Liver (tissue), 9 donors: ENCODE results near the gene NSD1. TPM values are rescaled to one million over a fixed set of nuclear protein-coding genes. Genes with fewer than 3 reads are reported as not detected.

Experiments used
- DNase-seq: peaks from one replicate; pipeline ENCODE4 v3.0.0-alpha.2; 2017; ENCODE audit warnings: low spot score
- H3K27ac ChIP-seq, 2 donors: one replicate each; pipeline ENCODE4 v1.7.0; 2013; ENCODE audit warnings: inconsistent platforms in 2 of 2, low read length in 2 of 2, control low read depth in 1 of 2, low read depth in 1 of 2, mild to moderate bottlenecking in 1 of 2
- H3K27me3 ChIP-seq, 4 donors: one replicate each; pipeline versions ENCODE4 v1.6.1 to v1.7.0; 2013; ENCODE audit warnings: low read length in 3 of 4, inconsistent platforms in 1 of 4, mild to moderate bottlenecking in 1 of 4, moderate library complexity in 1 of 4; ENCODE audit not compliant: control insufficient read depth in 4 of 4, insufficient read depth in 4 of 4
- H3K36me3 ChIP-seq, 4 donors: one replicate each; pipeline versions ENCODE4 v1.6.1 to v1.7.0; 2013; ENCODE audit warnings: low read length in 3 of 4, mild to moderate bottlenecking in 3 of 4, low read depth in 1 of 4, moderate library complexity in 1 of 4; ENCODE audit not compliant: control insufficient read depth in 4 of 4, insufficient read depth in 3 of 4
- H3K4me1 ChIP-seq, 4 donors: one replicate each; pipeline versions ENCODE4 v1.6.1 to v1.7.0; 2013; ENCODE audit warnings: low read length in 3 of 4, mild to moderate bottlenecking in 3 of 4, moderate library complexity in 1 of 4; ENCODE audit not compliant: control insufficient read depth in 4 of 4, insufficient read depth in 4 of 4
- H3K4me3 ChIP-seq, 3 donors: one replicate each; pipeline versions ENCODE4 v1.6.1 to v1.7.0; 2013; ENCODE audit warnings: low read length in 3 of 3, control low read depth in 1 of 3, low read depth in 1 of 3, mild to moderate bottlenecking in 1 of 3
- H3K9ac ChIP-seq, 2 donors: one replicate each; pipeline ENCODE4 v1.7.0; 2013; ENCODE audit warnings: low read length in 2 of 2, mild to moderate bottlenecking in 2 of 2, moderate library complexity in 2 of 2, control low read depth in 1 of 2, low read depth in 1 of 2
- H3K9me3 ChIP-seq, 4 donors: one replicate each; pipeline versions ENCODE4 v1.6.1 to v1.7.0; 2013; ENCODE audit warnings: low read length in 3 of 4; ENCODE audit not compliant: control insufficient read depth in 4 of 4
- ATF3 ChIP-seq: IDR thresholded peaks from 2 replicates; pipeline ENCODE4 v1.6.1; 2016; ENCODE audit warnings: antibody characterized with exemption
- CTCF ChIP-seq: fragments of 150-350 bp; IDR thresholded peaks from 2 replicates; pipeline ENCODE4 v1.5.1; 2017; ENCODE audit warnings: improper control_type of control experiment, low read depth, low read length; ENCODE audit not compliant: missing input control
- FOXA1 ChIP-seq: IDR thresholded peaks from 2 replicates; pipeline ENCODE4 v1.6.1; 2016; ENCODE audit warnings: antibody characterized with exemption
- FOXA2 ChIP-seq: IDR thresholded peaks from 2 replicates; pipeline ENCODE4 v1.6.1; 2016; ENCODE audit warnings: antibody characterized with exemption
- GABPA ChIP-seq, 2 donors: IDR thresholded peaks in 1 of 2; conservative IDR thresholded peaks in 1 of 2; 2 replicates each; pipeline ENCODE4 v1.6.1; 2016; ENCODE audit warnings: antibody characterized with exemption in 2 of 2, mild to moderate bottlenecking in 1 of 2, moderate library complexity in 1 of 2
- HNF4A ChIP-seq, 2 donors: conservative IDR thresholded peaks; 2 replicates each; pipeline ENCODE4 v1.6.1; 2016; ENCODE audit warnings: antibody characterized with exemption in 2 of 2, mild to moderate bottlenecking in 2 of 2
- HNF4G ChIP-seq: IDR thresholded peaks from 2 replicates; pipeline ENCODE4 v1.6.1; 2016; ENCODE audit warnings: antibody characterized with exemption
- JUND ChIP-seq, 2 donors: IDR thresholded peaks; 2 replicates each; pipeline ENCODE4 v1.6.1; 2016; ENCODE audit warnings: antibody characterized with exemption in 2 of 2
- MAX ChIP-seq: IDR thresholded peaks from 2 replicates; pipeline ENCODE4 v1.6.1; 2016; ENCODE audit warnings: antibody characterized with exemption
- NR2F2 ChIP-seq: IDR thresholded peaks from 2 replicates; pipeline ENCODE4 v1.6.1; 2016; ENCODE audit warnings: antibody characterized with exemption
- RAD21 ChIP-seq, 2 donors: IDR thresholded peaks; 2 replicates each; pipeline ENCODE4 v1.6.1; 2016; ENCODE audit warnings: antibody characterized with exemption in 2 of 2, mild to moderate bottlenecking in 2 of 2
- REST ChIP-seq: IDR thresholded peaks from 2 replicates; pipeline ENCODE4 v1.6.1; 2016; ENCODE audit warnings: antibody characterized with exemption, mild to moderate bottlenecking
- SP1 ChIP-seq: IDR thresholded peaks from 2 replicates; pipeline ENCODE4 v1.6.1; 2018; ENCODE audit warnings: antibody characterized with exemption, mild to moderate bottlenecking
- TAF1 ChIP-seq: conservative IDR thresholded peaks from 2 replicates; pipeline ENCODE4 v1.6.1; 2016; ENCODE audit warnings: antibody characterized with exemption, mild to moderate bottlenecking
- YY1 ChIP-seq: IDR thresholded peaks from 2 replicates; pipeline ENCODE4 v1.6.1; 2016; ENCODE audit warnings: antibody characterized with exemption, mild to moderate bottlenecking
- WGBS: extraction: QIAGEN DNeasy Blood & Tissue Kit; methylation state at CpG from one replicate; pipeline ENCODE4 v1.1.7; 2013; 5-methylcytosine and 5-hydroxymethylcytosine counted together
- polyA plus RNA-seq, 2 donors: library from polyadenylated mRNA; stranded (reverse) in 1 of 2; unstranded in 1 of 2; fragments of 200-250 nt in 1 of 2; fragments of >200 nt in 1 of 2; fragmentation: Nextera tagmentation in 1 of 2; extraction: Ambion mirVana in 1 of 2; gene quantifications; one replicate each; pipeline versions ENCODE4 v1.2.1 to v1.2.3, GENCODE V29; 2013 to 2015
- total RNA-seq, 2 donors: library from RNA; depleted of rRNA; stranded (reverse); fragments of >200 nt; gene quantifications; one replicate each; pipeline ENCODE4 v1.2.3, GENCODE V29; 2014
- TF ChIP-seq, protein P1 (sequence below): IDR thresholded peaks from 2 replicates; pipeline ENCODE4 v1.6.1; 2016; ENCODE audit warnings: antibody characterized with exemption
- donor health status: healthy.
- donor health status: healthy.
- donor health status: healthy.
- donor health status: healthy.
- donor health status: healthy.

NSD1 gene
- total and polyA plus RNA-seq, 4 donors, result 5.3 to 34.1 (median 19.3) TPM

GRCh38 chr5:177233802-177234201 lies 100.2 kb downstream of the NSD1 start:
- TF ChIP-seq MAX (no peak), FOXA1 (no peak), HNF4A (conservative IDR thresholded peaks at IDR 0.05) (no peak), CTCF (no peak), SP1 (no peak), FOXA2 (no peak)
- DNase-seq, result no peak
- no peaks in the 10 kb centered on the region for H3K9me3 ChIP-seq
- H3K27me3 ChIP-seq, result no peaks in the 10 kb centered on the region
- peaks cover 3 to 23% (median 18%) of the 10 kb centered on the region in 4 donors for H3K36me3 ChIP-seq
- H3K4me1 ChIP-seq, result no peaks in the 10 kb centered on the region
- no peak overlapping the region for H3K4me3 ChIP-seq
- no peak overlapping the region for H3K27ac ChIP-seq
- no peak overlapping the region for H3K9ac ChIP-seq

DNA sequence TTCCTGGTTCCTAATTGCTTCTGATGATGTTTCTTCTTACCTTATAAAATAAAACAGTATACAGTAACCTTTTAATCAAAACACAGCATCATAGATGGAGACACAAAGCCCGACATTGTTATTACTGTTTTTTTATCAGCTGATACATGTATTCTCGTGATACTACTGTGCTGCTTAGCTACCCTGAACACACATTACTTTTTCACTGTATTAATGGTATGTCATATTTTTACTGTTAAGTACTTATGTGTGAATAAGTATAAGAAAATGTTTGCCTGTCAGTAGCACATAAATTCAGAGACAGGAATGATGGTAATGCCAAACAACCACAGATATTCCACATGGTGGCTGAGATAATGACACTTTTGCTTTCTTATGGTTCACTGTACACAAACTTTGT lies 101.3 kb downstream of the NSD1 start:
- no peaks in the 10 kb centered on the region for H3K9me3 ChIP-seq
- H3K27me3 ChIP-seq, result no peaks in the 10 kb centered on the region
- no peak overlapping the region for H3K27ac ChIP-seq
- no peaks in the 10 kb centered on the region for H3K4me1 ChIP-seq
- no peak for DNase-seq
- H3K9ac ChIP-seq, result no peak overlapping the region
- WGBS, result 89% methylated on average over 2 of the region's 2 CpGs
- H3K4me3 ChIP-seq, result no peak overlapping the region
- TF ChIP-seq MAX, result no peak
- no peak for TF ChIP-seq REST
- no peak for TF ChIP-seq HNF4G
- TF ChIP-seq JUND (IDR thresholded peaks at IDR 0.05), result no peak
- TF ChIP-seq, protein P1, sequence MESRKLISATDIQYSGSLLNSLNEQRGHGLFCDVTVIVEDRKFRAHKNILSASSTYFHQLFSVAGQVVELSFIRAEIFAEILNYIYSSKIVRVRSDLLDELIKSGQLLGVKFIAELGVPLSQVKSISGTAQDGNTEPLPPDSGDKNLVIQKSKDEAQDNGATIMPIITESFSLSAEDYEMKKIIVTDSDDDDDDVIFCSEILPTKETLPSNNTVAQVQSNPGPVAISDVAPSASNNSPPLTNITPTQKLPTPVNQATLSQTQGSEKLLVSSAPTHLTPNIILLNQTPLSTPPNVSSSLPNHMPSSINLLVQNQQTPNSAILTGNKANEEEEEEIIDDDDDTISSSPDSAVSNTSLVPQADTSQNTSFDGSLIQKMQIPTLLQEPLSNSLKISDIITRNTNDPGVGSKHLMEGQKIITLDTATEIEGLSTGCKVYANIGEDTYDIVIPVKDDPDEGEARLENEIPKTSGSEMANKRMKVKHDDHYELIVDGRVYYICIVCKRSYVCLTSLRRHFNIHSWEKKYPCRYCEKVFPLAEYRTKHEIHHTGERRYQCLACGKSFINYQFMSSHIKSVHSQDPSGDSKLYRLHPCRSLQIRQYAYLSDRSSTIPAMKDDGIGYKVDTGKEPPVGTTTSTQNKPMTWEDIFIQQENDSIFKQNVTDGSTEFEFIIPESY, result no peak
- TF ChIP-seq FOXA1, result no peak
- no peak for TF ChIP-seq ATF3
- TF ChIP-seq TAF1, result no peak
- no peak for TF ChIP-seq NR2F2
- TF ChIP-seq CTCF, result no peak
- no peak for TF ChIP-seq FOXA2
- TF ChIP-seq RAD21 (IDR thresholded peaks at IDR 0.05), result no peak
- no peak for TF ChIP-seq GABPA (IDR thresholded peaks at IDR 0.05 in 1 of 2, conservative IDR thresholded peaks at IDR 0.05 in 1 of 2)
- no peak for TF ChIP-seq YY1
- peaks cover 3 to 27% (median 23%) of the 10 kb centered on the region in 4 donors for H3K36me3 ChIP-seq
